HL-60 (cell line): ENCODE results near the gene MAGI2.

Source experiments
- DNase-seq, 2 experiments: peaks; one replicate each; pipeline ENCODE4 v3.0.0-alpha.2; 2010 to 2020; ENCODE audit warnings: low read depth in 1 of 2, low spot score in 1 of 2
- H3K27ac ChIP-seq: fragments of 250-450 bp; sonication (Bioruptor Pico); replicated peaks from 2 replicates; pipeline ENCODE4 v1.5.1; 2020; ENCODE audit warnings: mild to moderate bottlenecking, moderate library complexity
- H3K27me3 ChIP-seq: fragments of 250-450 bp; sonication (Bioruptor Pico); 2 replicates; pipeline ENCODE4 v1.5.1; 2021; ENCODE audit warnings: mild to moderate bottlenecking, moderate library complexity; ENCODE audit not compliant: insufficient read depth, poor library complexity, severe bottlenecking
- H3K4me3 ChIP-seq: replicated peaks from 2 replicates; pipeline ENCODE4 v1.5.1; 2011; ENCODE audit warnings: mild to moderate bottlenecking, control low read depth, low read length; ENCODE audit not compliant: insufficient read depth
- CTCF ChIP-seq: IDR thresholded peaks from one replicate; pipeline ENCODE4 v1.5.1; 2011; ENCODE audit warnings: low read length, control low read depth, inconsistent platforms; ENCODE audit not compliant: insufficient read depth
- GABPA ChIP-seq: IDR thresholded peaks from 2 replicates; pipeline ENCODE4 v1.6.1; 2012; ENCODE audit warnings: low read depth
- POLR2AphosphoS5 ChIP-seq: IDR thresholded peaks from 2 replicates; pipeline ENCODE4 v1.6.1; 2012; ENCODE audit warnings: low read depth
- REST ChIP-seq: IDR thresholded peaks from 2 replicates; pipeline ENCODE4 v1.6.1; 2012; ENCODE audit warnings: low read depth; ENCODE audit not compliant: insufficient replicate concordance
- SPI1 ChIP-seq: IDR thresholded peaks from 2 replicates; pipeline ENCODE4 v1.6.1; 2012; ENCODE audit warnings: low read depth, mild to moderate bottlenecking, borderline replicate concordance

MAGI2 gene

GRCh38 chr7:78760620-78761355, 692.7 kb downstream of the MAGI2 start:
- no peak for TF ChIP-seq GABPA
- TF ChIP-seq REST = no peak
- no peak for TF ChIP-seq POLR2AphosphoS5
- TF ChIP-seq SPI1 = no peak
- TF ChIP-seq CTCF = no peak
- H3K4me3 ChIP-seq = no peak overlapping the region
- DNase-seq = no peak
- no peak overlapping the region for H3K27ac ChIP-seq
- no peaks in the 10 kb centered on the region for H3K27me3 ChIP-seq

- Histone ChIP-seq H3K27ac (no peak overlapping the region), H3K4me3 (no peak overlapping the region), H3K27me3 (no peaks in the 10 kb centered on the region)
- no peak for TF ChIP-seq SPI1
- TF ChIP-seq GABPA = no peak
- TF ChIP-seq REST = no peak
- no peak for TF ChIP-seq CTCF
- no peak for TF ChIP-seq POLR2AphosphoS5
- no peak for DNase-seq
These were observed 700.9 kb downstream of the MAGI2 start for GRCh38 chr7:78752554-78752953.

GRCh38 chr7:78751253-78751652, 702.2 kb downstream of the MAGI2 start:
- no peaks in the 10 kb centered on the region for H3K27me3 ChIP-seq
- no peak for DNase-seq
- TF ChIP-seq REST = no peak
- no peak for TF ChIP-seq SPI1
- TF ChIP-seq POLR2AphosphoS5 = no peak
- no peak for TF ChIP-seq CTCF
- no peak for TF ChIP-seq GABPA
- no peak overlapping the region for H3K27ac ChIP-seq
- no peak overlapping the region for H3K4me3 ChIP-seq
